Spinal cord (tissue), 10 donors: ENCODE results near the gene CFAP74. TPM values are rescaled to one million over a fixed set of nuclear protein-coding genes. Genes with fewer than 3 reads are reported as not detected.

ENCODE experiments used
- DNase-seq, 6 donors: peaks; one replicate each; pipeline versions ENCODE4 v3.0.0 to v3.0.0-alpha.2; 2013 to 2015; ENCODE audit warnings: low spot score in 6 of 6, low read depth in 4 of 6
- H3K27ac ChIP-seq: one replicate; pipeline ENCODE4 v1.5.1; 2013; ENCODE audit warnings: low read depth, low read length, control low read depth
- H3K27me3 ChIP-seq: one replicate; pipeline ENCODE4 v1.6.1; 2013; ENCODE audit warnings: low read length; ENCODE audit not compliant: control insufficient read depth, insufficient read depth
- H3K36me3 ChIP-seq: one replicate; pipeline ENCODE4 v1.6.1; 2013; ENCODE audit warnings: low read length; ENCODE audit not compliant: control insufficient read depth, insufficient read depth
- H3K4me1 ChIP-seq: one replicate; pipeline ENCODE4 v1.6.1; 2013; ENCODE audit warnings: low read length; ENCODE audit not compliant: control insufficient read depth, insufficient read depth
- H3K4me3 ChIP-seq: one replicate; pipeline ENCODE4 v1.5.1; 2013; ENCODE audit warnings: low read depth, low read length, control low read depth
- H3K9me3 ChIP-seq: one replicate; pipeline ENCODE4 v1.6.1; 2013; ENCODE audit warnings: low read length; ENCODE audit not compliant: control insufficient read depth, insufficient read depth
- WGBS: methylation state at CpG from one replicate; pipeline ENCODE4 v1.1.5; 2013; ENCODE audit warnings: missing lambda C conversion rate; ENCODE audit not compliant: insufficient coverage; 5-methylcytosine and 5-hydroxymethylcytosine counted together
- polyA plus RNA-seq, 2 donors: library from polyadenylated mRNA; unstranded; fragments of 120-200 nt; gene quantifications; one replicate each; pipeline ENCODE4 v1.2.1, GENCODE V29; 2013; ENCODE audit not compliant: insufficient read length in 2 of 2
- total RNA-seq, 2 donors: library from RNA; depleted of rRNA in 1 of 2; stranded (reverse); fragments of 120-200 nt in 1 of 2; fragments of >200 nt in 1 of 2; gene quantifications; one replicate each; pipeline versions ENCODE4 v1.2.3 to v1.2.4, GENCODE V29; 2013 to 2014
- donor health status: healthy.

CFAP74 gene
- total and polyA plus RNA-seq, 4 donors = 0.59 to 5.6 (median 4.6) TPM

GRCh38 chr1:1894354-1895059, 109.1 kb downstream of the CFAP74 start:
- no peak overlapping the region for H3K27ac ChIP-seq
- no peak overlapping the region for H3K4me3 ChIP-seq
- WGBS = 30% methylated on average over 13 of the region's 14 CpGs
- H3K9me3 ChIP-seq = no peaks in the 10 kb centered on the region
- peaks cover 17% of the 10 kb centered on the region for H3K36me3 ChIP-seq
- H3K27me3 ChIP-seq = no peaks in the 10 kb centered on the region
- H3K4me1 ChIP-seq = peaks cover 42% of the 10 kb centered on the region
- DNase-seq = peak in 2 of 6 donors; percentile 17 to 44

- H3K4me1 ChIP-seq = peaks cover 44% of the 10 kb centered on the region
- H3K27ac ChIP-seq = no peak overlapping the region
Observed at GRCh38 chr1:1893997-1894353, 109.6 kb downstream of the CFAP74 start.

DNA sequence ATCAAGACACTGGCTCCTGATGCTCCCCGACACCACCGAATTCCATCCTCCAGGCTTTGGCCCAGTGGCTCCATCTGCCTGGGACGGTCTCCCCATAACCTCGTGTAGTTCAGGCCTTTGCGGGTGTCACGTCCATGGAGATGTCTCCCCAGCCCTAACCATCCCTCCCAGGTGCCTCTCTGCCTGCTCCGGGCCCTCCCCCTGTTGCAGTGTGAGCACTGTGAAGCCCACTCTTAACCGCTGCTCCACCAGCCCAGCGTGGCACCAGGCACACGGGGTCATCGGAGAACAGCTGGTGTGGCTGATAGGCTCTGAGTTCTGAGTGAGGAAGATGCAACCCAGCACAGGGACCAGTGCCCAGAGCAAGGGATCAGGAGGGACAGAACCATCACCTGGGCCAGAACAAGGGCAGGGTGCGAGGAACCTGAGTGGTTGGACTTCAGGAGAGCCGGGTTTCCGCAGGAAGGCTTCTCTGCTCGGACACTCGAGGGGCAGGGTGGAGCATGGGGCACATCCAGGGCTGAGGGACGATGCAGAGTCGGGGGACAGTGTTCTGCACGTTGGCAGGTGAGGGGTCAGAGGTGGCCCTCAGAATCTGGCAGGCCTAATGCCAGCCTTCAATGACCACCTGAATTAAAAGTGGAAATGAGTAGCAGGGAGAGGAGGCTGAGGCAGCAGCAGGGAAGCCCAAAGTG, 110.1 kb downstream of the CFAP74 start:
- Histone ChIP-seq H3K27me3 (no peaks in the 10 kb centered on the region), H3K4me1 (peaks cover 49% of the 10 kb centered on the region), H3K36me3 (peaks cover 17% of the 10 kb centered on the region), H3K4me3 (no peak overlapping the region), H3K9me3 (no peaks in the 10 kb centered on the region), H3K27ac (no peak overlapping the region)
- WGBS = 91% methylated on average over 19 of the region's 19 CpGs
- DNase-seq = no peak

More at GRCh38 chr1:1893997-1894353, 109.6 kb downstream of the CFAP74 start:
- no peak overlapping the region for H3K4me3 ChIP-seq
- H3K27me3 ChIP-seq = no peaks in the 10 kb centered on the region
- no peaks in the 10 kb centered on the region for H3K9me3 ChIP-seq
- no peak for DNase-seq
- 90% methylated on average over 2 of the region's 2 CpGs for WGBS
- H3K36me3 ChIP-seq = peaks cover 17% of the 10 kb centered on the region

DNA sequence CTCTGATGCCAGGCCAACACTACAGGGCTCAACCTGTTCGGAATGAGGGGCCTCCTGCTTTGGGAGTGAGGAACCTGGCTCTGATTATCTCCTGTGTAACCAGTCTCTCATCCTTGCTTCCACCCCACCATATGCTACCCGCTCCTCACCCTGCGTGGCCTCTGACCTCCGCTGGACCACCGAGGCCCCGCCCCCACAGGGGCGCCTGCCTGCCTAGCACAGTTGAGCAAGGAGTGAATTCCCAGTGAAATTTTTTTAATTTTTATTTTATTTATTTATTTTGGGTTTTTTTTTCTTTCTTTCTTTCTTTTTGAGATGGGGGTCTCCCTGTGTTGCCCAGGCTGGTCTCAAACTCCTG, 110.8 kb downstream of the CFAP74 start:
- no CpG with 5 or more reads among the region's 7 CpGs for WGBS
- Histone ChIP-seq H3K27me3 (no peaks in the 10 kb centered on the region), H3K4me1 (peaks cover 54% of the 10 kb centered on the region), H3K36me3 (peaks cover 17% of the 10 kb centered on the region), H3K27ac (no peak overlapping the region), H3K9me3 (no peaks in the 10 kb centered on the region), H3K4me3 (no peak overlapping the region)
- no peak for DNase-seq

GRCh38 chr1:1892079-1892762, 111.4 kb downstream of the CFAP74 start:
- Histone ChIP-seq H3K27me3 (no peaks in the 10 kb centered on the region), H3K9me3 (no peaks in the 10 kb centered on the region), H3K27ac (peak overlapping the region; percentile 64), H3K36me3 (peaks cover 17% of the 10 kb centered on the region), H3K4me1 (peaks cover 58% of the 10 kb centered on the region), H3K4me3 (peak overlapping the region; percentile 57)
- no peak for DNase-seq
- whole genome bisulfite sequencing = 85% methylated on average over 15 of the region's 21 CpGs

GRCh38 chr1:1891349-1892078, 112.1 kb downstream of the CFAP74 start:
- WGBS = 2% methylated on average over 51 of the region's 59 CpGs
- Histone ChIP-seq H3K27me3 (no peaks in the 10 kb centered on the region), H3K4me1 (peaks cover 58% of the 10 kb centered on the region), H3K36me3 (peaks cover 17% of the 10 kb centered on the region), H3K4me3 (peak overlapping the region; percentile 57), H3K27ac (peak overlapping the region; percentile 64), H3K9me3 (no peaks in the 10 kb centered on the region)
- peak in 2 of 6 donors; percentile 65 to 67 for DNase-seq

DNA sequence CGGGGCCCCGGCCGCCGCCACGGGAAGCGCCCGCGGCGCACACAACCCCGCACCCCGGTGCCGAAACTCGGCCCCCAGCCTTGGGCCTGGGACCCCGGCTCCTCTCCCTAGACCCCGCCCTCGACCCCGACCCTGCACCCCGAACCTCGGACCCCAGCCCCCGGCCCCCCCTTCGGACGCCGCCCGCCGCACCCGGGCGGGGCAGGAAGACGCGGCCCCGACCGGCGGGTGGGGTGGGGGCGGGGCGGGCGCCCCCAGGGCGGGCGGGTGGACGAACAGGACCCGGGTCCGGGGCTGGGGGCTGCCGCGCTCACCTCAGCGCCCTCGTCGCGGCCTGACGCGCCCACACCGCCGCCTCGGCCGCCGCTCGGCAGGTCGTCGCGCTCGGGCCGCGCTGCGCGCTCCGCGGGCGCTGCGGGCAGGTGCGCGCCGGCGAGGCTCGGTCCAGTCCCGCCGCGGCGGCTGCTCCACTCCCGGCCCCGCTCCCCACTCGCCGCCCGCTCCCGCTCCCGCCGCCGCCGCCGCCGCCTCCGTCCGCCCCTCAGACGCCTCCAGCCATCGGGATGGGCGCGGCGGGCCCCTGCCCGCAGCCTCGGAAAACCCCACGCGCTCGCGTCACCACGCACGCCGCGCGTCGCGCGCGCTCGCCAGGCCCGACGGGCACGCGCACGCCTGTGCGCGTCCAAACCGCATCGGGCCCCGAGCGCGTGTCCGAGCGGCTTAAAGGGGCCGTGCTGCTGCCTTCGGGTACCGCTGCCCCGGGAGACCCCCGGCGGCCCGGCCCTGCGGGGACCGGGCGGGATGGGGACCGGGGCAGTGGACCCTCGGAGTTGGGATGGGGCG, 112.9 kb downstream of the CFAP74 start, which contains the start of gene GNB1:
Gene GNB1 (minus strand): TSS at position 582 of the 843 bp plus-strand sequence. CDS start 65,634 bp downstream, outside the sequence.
- H3K4me1 ChIP-seq = peaks cover 62% of the 10 kb centered on the region
- H3K36me3 ChIP-seq = peaks cover 17% of the 10 kb centered on the region
- H3K27ac ChIP-seq = peak within 1 kb of the TSS; percentile 82
- no peaks in the 10 kb centered on the region for H3K9me3 ChIP-seq
- no peaks in the 10 kb centered on the region for H3K27me3 ChIP-seq
- under 1% methylated on average over 132 of the region's 137 CpGs for WGBS
- H3K4me3 ChIP-seq = peak within 1 kb of the TSS; percentile 66
- peak; percentile 88 to 98 (median 93) for DNase-seq

DNA sequence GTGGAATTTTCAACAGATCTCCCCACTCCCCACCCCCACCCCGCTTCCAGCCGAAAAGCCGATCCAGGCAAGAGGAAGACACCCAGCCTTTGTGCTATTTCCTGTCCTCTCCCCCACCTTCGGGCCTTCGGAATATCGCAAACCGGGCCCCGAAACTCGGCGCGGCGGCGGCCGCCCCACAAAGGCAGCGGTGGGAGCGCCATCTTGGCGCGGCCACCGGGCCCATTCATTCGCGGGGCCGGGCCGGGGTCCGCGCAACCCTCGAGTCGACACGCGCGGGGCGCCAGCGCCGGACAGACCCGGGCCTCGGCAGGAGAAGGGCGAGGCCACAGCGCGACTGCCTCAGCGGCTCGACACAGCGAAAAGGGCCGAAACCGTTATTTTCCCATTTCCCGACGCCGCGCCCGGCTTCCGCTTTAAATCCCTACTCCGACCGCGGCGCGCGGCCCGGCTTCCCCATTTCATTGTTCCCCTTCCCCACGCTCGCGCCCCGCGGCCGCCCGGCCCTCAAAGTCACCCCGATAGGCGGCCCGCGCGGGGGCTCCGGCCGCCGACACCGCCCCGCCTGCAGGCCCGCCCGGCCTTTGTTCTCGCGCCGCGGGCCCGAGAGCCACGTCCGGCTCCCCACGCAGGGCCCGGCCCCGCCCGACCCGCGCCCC, 113.6 kb downstream of the CFAP74 start:
- H3K27ac ChIP-seq = peak overlapping the region; percentile 82
- under 1% methylated on average over 88 of the region's 88 CpGs for WGBS
- peaks cover 17% of the 10 kb centered on the region for H3K36me3 ChIP-seq
- DNase-seq = peak in 3 of 6 donors; percentile 42 to 69 (median 68)
- H3K4me3 ChIP-seq = peak overlapping the region; percentile 66
- H3K9me3 ChIP-seq = no peaks in the 10 kb centered on the region
- no peaks in the 10 kb centered on the region for H3K27me3 ChIP-seq
- H3K4me1 ChIP-seq = peaks cover 56% of the 10 kb centered on the region
